22Rv1 (cell line): ENCODE measurements around the gene GPR27.

Source experiments
- ZFX ChIP-seq: fragments of 450-650 bp; IDR thresholded peaks from 2 replicates; pipeline ENCODE4 v1.6.1; 2017; ENCODE audit warnings: antibody characterized with exemption, borderline replicate concordance
- TF ChIP-seq, protein P1 (sequence below): fragments of 450-650 bp; IDR thresholded peaks from 2 replicates; pipeline ENCODE4 v1.5.1; 2017; ENCODE audit warnings: mild to moderate bottlenecking

DNA sequence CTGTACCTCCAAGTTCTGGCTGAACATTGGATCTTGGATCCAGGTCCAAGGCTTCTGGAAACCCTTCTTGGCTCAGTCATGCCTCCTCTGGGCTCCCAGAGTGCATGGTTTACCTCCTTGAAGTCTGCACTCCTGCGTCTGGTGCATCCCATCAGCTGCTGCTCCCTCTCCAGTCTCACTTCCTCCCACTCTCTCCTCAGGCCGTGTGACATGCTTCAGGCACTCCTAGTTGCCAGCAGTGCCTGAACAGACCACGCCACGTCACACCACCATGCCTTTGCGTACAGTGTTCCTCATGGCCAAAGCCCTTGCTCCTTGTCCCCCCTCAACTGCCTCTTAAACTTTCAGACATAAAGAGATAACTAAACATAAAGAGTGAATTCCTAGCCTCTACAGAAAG, 5.7 kb downstream of the GPR27 start:
- TF ChIP-seq, protein P1, sequence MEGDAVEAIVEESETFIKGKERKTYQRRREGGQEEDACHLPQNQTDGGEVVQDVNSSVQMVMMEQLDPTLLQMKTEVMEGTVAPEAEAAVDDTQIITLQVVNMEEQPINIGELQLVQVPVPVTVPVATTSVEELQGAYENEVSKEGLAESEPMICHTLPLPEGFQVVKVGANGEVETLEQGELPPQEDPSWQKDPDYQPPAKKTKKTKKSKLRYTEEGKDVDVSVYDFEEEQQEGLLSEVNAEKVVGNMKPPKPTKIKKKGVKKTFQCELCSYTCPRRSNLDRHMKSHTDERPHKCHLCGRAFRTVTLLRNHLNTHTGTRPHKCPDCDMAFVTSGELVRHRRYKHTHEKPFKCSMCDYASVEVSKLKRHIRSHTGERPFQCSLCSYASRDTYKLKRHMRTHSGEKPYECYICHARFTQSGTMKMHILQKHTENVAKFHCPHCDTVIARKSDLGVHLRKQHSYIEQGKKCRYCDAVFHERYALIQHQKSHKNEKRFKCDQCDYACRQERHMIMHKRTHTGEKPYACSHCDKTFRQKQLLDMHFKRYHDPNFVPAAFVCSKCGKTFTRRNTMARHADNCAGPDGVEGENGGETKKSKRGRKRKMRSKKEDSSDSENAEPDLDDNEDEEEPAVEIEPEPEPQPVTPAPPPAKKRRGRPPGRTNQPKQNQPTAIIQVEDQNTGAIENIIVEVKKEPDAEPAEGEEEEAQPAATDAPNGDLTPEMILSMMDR, result no peak
- no peak for TF ChIP-seq ZFX
